T-helper 2 cell (primary cell): Measurements from ENCODE around the gene MAN1A1.
"Not testable (repeated sequence)": the region's sequence is repeated elsewhere in the genome, so short reads cannot be mapped to it uniquely, and the experiment has no call there.

ENCODE experiments used
- DNase-seq, 5 experiments: peaks; one replicate each; pipeline versions ENCODE4 v3.0.0 to v3.0.0-alpha.2; 2012 to 2022

The MAN1A1 gene

GRCh38 chr6:119166024-119166784 is 183.4 kb downstream of the MAN1A1 start:
- DNase-seq: no peak

- no peak for DNase-seq
Measured at GRCh38 chr6:119163006-119163405, 186.6 kb downstream of the MAN1A1 start.

GRCh38 chr6:119162134-119162775 is 187.3 kb downstream of the MAN1A1 start:
- DNase-seq: no peak

- no peak for DNase-seq
Measured at GRCh38 chr6:119161438-119161837, 188.1 kb downstream of the MAN1A1 start.

- no peak for DNase-seq
Measured at GRCh38 chr6:119160911-119161310, 188.7 kb downstream of the MAN1A1 start.

GRCh38 chr6:119158057-119158848 is 191.3 kb downstream of the MAN1A1 start:
- no peak for DNase-seq

- DNase-seq: no peak
Measured at GRCh38 chr6:119157506-119157815, 192.1 kb downstream of the MAN1A1 start.

GRCh38 chr6:119156757-119157505 is 192.6 kb downstream of the MAN1A1 start:
- DNase-seq: no peak

- not testable (repeated sequence) for DNase-seq
Measured at GRCh38 chr6:119156082-119156481, 193.5 kb downstream of the MAN1A1 start.

- no peak for DNase-seq
Measured at GRCh38 chr6:119152187-119152586, 197.4 kb downstream of the MAN1A1 start.

- DNase-seq: no peak
Measured at GRCh38 chr6:119148825-119149525, 200.6 kb downstream of the MAN1A1 start.

GRCh38 chr6:119148098-119148824 is 201.3 kb downstream of the MAN1A1 start:
- no peak for DNase-seq

GRCh38 chr6:119147101-119148053 is 202.2 kb downstream of the MAN1A1 start:
- peak in 3 of 5 experiments; percentile 5 to 69 (median 19) for DNase-seq

GRCh38 chr6:119145111-119145510 is 204.4 kb downstream of the MAN1A1 start:
- DNase-seq: peak in 1 of 5 experiments; percentile 84

- DNase-seq: no peak
Measured at GRCh38 chr6:119142637-119143036, 206.9 kb downstream of the MAN1A1 start.

GRCh38 chr6:119142041-119142440 is 207.5 kb downstream of the MAN1A1 start:
- DNase-seq: no peak

- no peak for DNase-seq
Measured at GRCh38 chr6:119140196-119141140, 209.1 kb downstream of the MAN1A1 start.

GRCh38 chr6:119138906-119139541 is 210.5 kb downstream of the MAN1A1 start:
- DNase-seq: peak in 1 of 5 experiments; percentile 18
